ENCODE results near the gene ANKRD34A. TPM values are rescaled to one million over a fixed set of nuclear protein-coding genes. Genes with fewer than 3 reads are reported as not detected.

The ANKRD34A gene
- total RNA-seq, 1 donor from 2014 or later, result 1.2 TPM

DNA sequence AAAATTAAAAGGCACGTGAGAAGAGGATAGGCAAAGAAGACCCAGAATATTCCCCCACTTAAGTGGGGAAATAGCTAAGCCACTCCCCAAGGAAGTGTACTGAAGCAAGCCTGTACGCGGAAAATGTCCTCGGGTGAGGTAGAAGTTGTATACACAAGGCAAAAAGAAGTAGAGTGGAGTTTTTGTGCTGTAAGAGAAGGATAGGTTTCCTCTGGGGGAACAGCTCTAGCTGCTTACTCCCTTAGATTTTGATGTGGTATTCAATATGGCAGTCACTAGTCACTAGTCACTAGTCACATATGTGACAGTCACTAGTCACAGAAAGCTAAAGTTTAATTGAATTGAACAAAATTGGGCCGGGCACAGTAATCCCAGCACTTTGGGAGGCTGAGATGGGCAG lies 24.4 kb upstream of the ANKRD34A start:
- H3K36me3 Mint-ChIP-seq (ENCODE audit: low read depth), result peaks cover 6% of the 10 kb centered on the region
- no peaks in the 10 kb centered on the region for H3K27me3 Mint-ChIP-seq (ENCODE audit: low read depth)
- H3K4me3 Mint-ChIP-seq (ENCODE audit: unreplicated experiment), result no peak overlapping the region
- no peaks in the 10 kb centered on the region for H3K9me3 Mint-ChIP-seq (ENCODE audit: low read depth)
- no peak overlapping the region for H3K27ac Mint-ChIP-seq (ENCODE audit: unreplicated experiment)
- TF ChIP-seq, protein P1, sequence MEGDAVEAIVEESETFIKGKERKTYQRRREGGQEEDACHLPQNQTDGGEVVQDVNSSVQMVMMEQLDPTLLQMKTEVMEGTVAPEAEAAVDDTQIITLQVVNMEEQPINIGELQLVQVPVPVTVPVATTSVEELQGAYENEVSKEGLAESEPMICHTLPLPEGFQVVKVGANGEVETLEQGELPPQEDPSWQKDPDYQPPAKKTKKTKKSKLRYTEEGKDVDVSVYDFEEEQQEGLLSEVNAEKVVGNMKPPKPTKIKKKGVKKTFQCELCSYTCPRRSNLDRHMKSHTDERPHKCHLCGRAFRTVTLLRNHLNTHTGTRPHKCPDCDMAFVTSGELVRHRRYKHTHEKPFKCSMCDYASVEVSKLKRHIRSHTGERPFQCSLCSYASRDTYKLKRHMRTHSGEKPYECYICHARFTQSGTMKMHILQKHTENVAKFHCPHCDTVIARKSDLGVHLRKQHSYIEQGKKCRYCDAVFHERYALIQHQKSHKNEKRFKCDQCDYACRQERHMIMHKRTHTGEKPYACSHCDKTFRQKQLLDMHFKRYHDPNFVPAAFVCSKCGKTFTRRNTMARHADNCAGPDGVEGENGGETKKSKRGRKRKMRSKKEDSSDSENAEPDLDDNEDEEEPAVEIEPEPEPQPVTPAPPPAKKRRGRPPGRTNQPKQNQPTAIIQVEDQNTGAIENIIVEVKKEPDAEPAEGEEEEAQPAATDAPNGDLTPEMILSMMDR (IDR thresholded peaks at IDR 0.05), result no peak
- H3K4me1 Mint-ChIP-seq (ENCODE audit: low read depth), result peaks cover 21% of the 10 kb centered on the region
- DNase-seq (ENCODE audit: low spot score), result no peak

DNA sequence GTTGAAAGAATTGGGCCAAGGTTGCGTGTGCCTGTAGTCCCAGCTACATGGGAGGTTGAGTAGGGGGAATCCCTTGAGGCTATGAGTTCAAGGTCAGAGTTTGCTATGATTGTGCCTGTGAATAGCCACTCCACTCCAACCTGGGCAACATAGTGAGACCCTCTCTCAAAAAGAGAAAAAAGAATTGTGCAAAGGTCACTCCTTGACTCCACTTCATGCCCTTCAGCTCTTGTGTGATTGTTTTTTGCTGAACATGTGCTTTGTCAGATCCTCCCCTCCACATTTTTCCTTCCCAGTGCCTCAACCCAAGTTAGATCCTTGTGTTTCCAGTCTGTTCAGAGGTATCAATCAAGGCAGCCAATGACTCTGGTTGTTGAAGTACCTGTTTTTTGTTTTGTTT lies 23.6 kb upstream of the ANKRD34A start:
- Mint-ChIP-seq H3K36me3 (ENCODE audit: low read depth) (no peaks in the 10 kb centered on the region), H3K4me1 (ENCODE audit: low read depth) (peaks cover 23% of the 10 kb centered on the region), H3K4me3 (ENCODE audit: unreplicated experiment) (no peak overlapping the region), H3K27ac (ENCODE audit: unreplicated experiment) (no peak overlapping the region), H3K27me3 (ENCODE audit: low read depth) (no peaks in the 10 kb centered on the region), H3K9me3 (ENCODE audit: low read depth) (no peaks in the 10 kb centered on the region)
- TF ChIP-seq, protein P1 (IDR thresholded peaks at IDR 0.05), result no peak
- no peak for DNase-seq (ENCODE audit: low spot score)

DNA sequence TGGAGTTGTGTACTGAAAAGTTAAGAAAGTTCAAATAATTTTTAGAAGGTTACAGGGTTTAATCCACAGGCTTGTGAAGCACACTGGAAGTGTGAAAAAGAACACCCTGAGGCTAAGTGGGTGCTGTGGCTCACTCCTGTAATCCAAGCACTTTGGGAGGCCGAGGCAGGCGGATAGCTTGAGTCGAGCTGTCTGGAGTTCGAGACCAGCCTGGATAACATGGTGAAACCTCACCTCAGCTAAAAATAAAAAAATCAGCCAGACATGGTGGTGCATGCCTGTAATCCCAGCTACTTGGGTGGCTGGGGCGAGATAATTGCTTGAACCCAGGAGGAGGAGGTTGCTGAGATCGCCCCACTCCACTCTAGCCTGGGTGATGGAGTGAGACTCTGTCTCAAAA lies 22.2 kb upstream of the ANKRD34A start:
- no peak for DNase-seq (ENCODE audit: low spot score)
- H3K36me3 Mint-ChIP-seq (ENCODE audit: low read depth), result no peaks in the 10 kb centered on the region
- H3K4me1 Mint-ChIP-seq (ENCODE audit: low read depth), result peaks cover 19% of the 10 kb centered on the region
- H3K9me3 Mint-ChIP-seq (ENCODE audit: low read depth), result no peaks in the 10 kb centered on the region
- H3K27ac Mint-ChIP-seq (ENCODE audit: unreplicated experiment), result no peak overlapping the region
- TF ChIP-seq, protein P1 (IDR thresholded peaks at IDR 0.05), result no peak
- no peak overlapping the region for H3K4me3 Mint-ChIP-seq (ENCODE audit: unreplicated experiment)
- H3K27me3 Mint-ChIP-seq (ENCODE audit: low read depth), result no peaks in the 10 kb centered on the region

DNA sequence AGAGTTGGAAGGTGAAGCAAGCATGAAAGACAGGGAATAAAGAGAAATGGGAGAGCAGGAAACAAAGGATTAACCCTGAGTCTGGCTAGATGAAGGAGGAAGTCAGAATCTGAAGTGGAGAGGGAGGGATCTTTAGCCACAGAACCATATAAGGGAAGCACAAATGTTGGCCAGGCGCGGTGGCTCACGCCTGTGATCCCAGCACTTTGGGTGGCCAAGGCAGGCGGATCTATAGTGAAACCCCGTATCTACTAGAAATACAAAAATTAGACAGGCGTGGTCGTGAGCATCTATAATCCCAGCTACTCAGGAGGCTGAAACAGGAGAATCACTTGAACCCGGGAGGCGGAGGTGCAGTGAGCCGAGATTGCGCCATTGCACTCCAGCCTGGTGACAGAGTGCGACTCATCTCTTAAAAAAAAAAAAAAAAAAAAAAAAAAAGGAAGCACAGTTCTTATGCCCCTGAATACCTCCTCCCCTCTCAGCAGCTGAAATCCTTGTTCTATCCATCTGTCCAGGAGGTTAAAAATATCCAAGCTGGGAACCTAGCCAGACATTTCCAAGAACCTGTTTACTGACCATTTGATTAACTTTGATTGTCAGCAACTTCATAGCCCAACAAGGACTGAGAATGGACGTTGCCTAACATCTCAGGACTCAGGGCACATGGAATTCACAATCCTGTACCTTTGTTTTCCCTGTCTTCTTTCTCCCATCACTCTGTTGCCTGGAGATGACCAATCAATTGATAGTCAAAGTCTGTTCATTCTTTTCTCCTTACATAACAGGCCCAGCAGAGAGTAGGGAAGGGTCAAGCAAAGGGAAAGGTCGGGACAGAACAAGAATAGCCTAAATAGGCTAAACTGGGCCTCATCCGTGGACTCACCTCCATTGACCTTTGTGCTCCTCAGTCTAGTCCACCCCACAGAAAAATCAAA lies 21.4 kb upstream of the ANKRD34A start:
- Mint-ChIP-seq H3K4me3 (ENCODE audit: unreplicated experiment) (no peak overlapping the region), H3K9me3 (ENCODE audit: low read depth) (no peaks in the 10 kb centered on the region)

DNA sequence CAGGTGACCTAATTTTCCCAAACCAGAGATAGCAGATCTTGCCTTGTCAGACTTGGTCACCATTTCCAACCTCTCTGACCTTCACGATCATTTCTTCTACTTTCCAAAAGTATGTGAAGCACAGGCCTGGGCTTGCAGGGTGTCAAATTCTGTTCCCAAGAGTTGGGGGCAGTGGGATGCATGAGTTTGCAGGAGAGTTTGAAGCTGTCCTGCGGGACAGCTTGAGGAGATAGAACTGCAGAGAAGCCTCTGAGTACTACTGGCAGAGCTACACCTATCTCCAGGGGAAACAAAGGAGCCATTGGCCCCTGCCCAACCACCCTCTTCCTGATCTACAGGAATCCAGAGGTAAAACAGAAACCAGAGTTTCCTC lies 20.7 kb upstream of the ANKRD34A start:
- H3K27me3 Mint-ChIP-seq (ENCODE audit: low read depth), result no peaks in the 10 kb centered on the region
- H3K4me3 Mint-ChIP-seq (ENCODE audit: unreplicated experiment), result no peak overlapping the region
- TF ChIP-seq, protein P1 (IDR thresholded peaks at IDR 0.05), result no peak
- H3K36me3 Mint-ChIP-seq (ENCODE audit: low read depth), result no peaks in the 10 kb centered on the region
- H3K9me3 Mint-ChIP-seq (ENCODE audit: low read depth), result no peaks in the 10 kb centered on the region
- H3K4me1 Mint-ChIP-seq (ENCODE audit: low read depth), result peaks cover 19% of the 10 kb centered on the region
- DNase-seq (ENCODE audit: low spot score), result no peak
- H3K27ac Mint-ChIP-seq (ENCODE audit: unreplicated experiment), result no peak overlapping the region

More for the DNA sequence above, 21.4 kb upstream of the ANKRD34A start:
- peaks cover 19% of the 10 kb centered on the region for H3K4me1 Mint-ChIP-seq (ENCODE audit: low read depth)
- H3K36me3 Mint-ChIP-seq (ENCODE audit: low read depth), result no peaks in the 10 kb centered on the region
- DNase-seq (ENCODE audit: low spot score), result no peak
- no peaks in the 10 kb centered on the region for H3K27me3 Mint-ChIP-seq (ENCODE audit: low read depth)
- TF ChIP-seq, protein P1 (IDR thresholded peaks at IDR 0.05), result no peak
- no peak overlapping the region for H3K27ac Mint-ChIP-seq (ENCODE audit: unreplicated experiment)
